ENCODE measurements around the gene EEA1.
"Not testable (repeated sequence)": the region's sequence is repeated elsewhere in the genome, so short reads cannot be mapped to it uniquely, and the experiment has no call there.

DNA sequence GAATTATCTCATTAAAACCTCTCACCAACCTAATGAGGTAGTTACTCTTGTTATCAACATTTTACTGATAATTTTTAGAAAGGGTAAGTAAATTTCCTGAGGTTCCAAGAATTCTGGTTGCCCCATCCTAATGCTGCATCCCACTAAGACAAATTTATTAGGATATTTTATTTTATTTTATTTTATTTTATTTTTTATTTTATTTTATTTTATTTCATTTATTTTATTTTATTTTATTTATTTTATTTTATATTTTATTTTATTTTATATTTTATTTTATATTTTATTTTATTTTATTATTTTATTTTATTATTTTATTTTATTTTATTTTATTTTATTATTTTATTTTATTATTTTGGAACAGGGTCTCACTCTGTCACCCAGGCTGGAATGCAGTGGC, 179.4 kb downstream of the EEA1 start:
- TF ChIP-seq, protein P1, sequence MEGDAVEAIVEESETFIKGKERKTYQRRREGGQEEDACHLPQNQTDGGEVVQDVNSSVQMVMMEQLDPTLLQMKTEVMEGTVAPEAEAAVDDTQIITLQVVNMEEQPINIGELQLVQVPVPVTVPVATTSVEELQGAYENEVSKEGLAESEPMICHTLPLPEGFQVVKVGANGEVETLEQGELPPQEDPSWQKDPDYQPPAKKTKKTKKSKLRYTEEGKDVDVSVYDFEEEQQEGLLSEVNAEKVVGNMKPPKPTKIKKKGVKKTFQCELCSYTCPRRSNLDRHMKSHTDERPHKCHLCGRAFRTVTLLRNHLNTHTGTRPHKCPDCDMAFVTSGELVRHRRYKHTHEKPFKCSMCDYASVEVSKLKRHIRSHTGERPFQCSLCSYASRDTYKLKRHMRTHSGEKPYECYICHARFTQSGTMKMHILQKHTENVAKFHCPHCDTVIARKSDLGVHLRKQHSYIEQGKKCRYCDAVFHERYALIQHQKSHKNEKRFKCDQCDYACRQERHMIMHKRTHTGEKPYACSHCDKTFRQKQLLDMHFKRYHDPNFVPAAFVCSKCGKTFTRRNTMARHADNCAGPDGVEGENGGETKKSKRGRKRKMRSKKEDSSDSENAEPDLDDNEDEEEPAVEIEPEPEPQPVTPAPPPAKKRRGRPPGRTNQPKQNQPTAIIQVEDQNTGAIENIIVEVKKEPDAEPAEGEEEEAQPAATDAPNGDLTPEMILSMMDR (IDR thresholded peaks at IDR 0.05), result not testable (repeated sequence)
- TF ChIP-seq POLR2A (IDR thresholded peaks at IDR 0.05); POLR2AphosphoS5 (IDR thresholded peaks at IDR 0.05); EP300 (IDR thresholded peaks at IDR 0.05; ENCODE audit: low read depth): not testable (repeated sequence)

Data from transverse colon (tissue), 4 donors.